ENCODE data around the gene CHMP5.

Gene CHMP5

DNA sequence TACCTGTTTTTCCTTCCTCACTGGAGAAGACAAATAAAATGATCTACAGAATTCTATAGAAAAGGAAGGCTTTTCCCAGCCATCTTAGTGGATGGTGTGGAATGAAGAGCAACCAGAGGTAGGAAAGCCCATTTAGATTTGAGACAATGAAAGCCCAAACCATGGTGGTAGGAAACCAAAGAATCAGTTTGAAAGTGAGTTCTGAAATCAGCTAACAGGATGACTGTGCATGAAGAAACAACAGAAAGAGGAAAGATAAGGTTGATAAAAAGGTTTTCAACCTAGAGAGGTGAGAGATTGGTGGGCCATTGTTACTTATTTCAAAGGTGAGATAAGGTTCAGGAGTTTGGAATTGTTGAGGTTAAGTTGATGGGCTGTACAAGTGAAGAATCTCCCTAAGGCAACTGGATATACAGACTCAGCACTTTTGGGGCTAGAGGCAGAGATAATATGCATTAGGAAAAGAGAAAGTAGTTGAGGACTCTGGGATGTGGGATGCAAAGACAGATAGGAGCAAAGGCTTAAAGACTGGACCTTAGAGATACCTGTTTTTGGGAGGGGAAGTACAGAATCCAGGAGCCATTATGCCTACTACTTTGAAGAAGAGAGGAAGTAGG lies 2.4 kb downstream of the CHMP5 start:
- ATAC-seq, result no peak

DNA sequence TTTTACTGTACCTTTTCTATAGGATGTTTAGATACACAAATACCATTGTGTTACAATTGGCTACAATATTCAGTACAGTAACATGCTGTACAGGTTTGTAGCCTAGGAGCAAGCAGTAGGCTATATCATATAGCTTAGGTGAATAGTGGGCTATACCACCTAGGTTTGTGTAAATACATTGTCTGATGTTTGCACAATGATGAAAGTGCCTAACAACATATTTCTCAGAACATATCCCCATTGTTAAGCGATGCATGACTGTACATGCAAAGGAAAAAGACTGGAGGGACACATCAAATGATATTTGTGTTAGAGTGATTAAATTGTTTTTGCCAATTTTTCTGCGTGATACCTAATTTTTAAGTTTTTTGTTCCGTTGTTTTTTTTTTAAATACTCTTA lies 5.3 kb downstream of the CHMP5 start:
- no peak for ATAC-seq
- TF ChIP-seq GLIS3 (CRISPR knock-in tag; IDR thresholded peaks at IDR 0.05) (no peak), SNAI2 (CRISPR knock-in tag; IDR thresholded peaks at IDR 0.05) (no peak), ZNF565 (CRISPR knock-in tag; conservative IDR thresholded peaks at IDR 0.05; ENCODE audit: low read depth) (no peak), TCF4 (CRISPR knock-in tag; IDR thresholded peaks at IDR 0.05; ENCODE audit: borderline replicate concordance) (no peak), ZFP3 (CRISPR knock-in tag; IDR thresholded peaks at IDR 0.05) (no peak)
- TF ChIP-seq, protein P1, sequence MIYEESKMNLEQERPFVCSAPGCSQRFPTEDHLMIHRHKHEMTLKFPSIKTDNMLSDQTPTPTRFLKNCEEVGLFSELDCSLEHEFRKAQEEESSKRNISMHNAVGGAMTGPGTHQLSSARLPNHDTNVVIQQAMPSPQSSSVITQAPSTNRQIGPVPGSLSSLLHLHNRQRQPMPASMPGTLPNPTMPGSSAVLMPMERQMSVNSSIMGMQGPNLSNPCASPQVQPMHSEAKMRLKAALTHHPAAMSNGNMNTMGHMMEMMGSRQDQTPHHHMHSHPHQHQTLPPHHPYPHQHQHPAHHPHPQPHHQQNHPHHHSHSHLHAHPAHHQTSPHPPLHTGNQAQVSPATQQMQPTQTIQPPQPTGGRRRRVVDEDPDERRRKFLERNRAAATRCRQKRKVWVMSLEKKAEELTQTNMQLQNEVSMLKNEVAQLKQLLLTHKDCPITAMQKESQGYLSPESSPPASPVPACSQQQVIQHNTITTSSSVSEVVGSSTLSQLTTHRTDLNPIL (CRISPR knock-in tag; IDR thresholded peaks at IDR 0.05; ENCODE audit: low read depth), result no peak
- TF ChIP-seq, protein P2, sequence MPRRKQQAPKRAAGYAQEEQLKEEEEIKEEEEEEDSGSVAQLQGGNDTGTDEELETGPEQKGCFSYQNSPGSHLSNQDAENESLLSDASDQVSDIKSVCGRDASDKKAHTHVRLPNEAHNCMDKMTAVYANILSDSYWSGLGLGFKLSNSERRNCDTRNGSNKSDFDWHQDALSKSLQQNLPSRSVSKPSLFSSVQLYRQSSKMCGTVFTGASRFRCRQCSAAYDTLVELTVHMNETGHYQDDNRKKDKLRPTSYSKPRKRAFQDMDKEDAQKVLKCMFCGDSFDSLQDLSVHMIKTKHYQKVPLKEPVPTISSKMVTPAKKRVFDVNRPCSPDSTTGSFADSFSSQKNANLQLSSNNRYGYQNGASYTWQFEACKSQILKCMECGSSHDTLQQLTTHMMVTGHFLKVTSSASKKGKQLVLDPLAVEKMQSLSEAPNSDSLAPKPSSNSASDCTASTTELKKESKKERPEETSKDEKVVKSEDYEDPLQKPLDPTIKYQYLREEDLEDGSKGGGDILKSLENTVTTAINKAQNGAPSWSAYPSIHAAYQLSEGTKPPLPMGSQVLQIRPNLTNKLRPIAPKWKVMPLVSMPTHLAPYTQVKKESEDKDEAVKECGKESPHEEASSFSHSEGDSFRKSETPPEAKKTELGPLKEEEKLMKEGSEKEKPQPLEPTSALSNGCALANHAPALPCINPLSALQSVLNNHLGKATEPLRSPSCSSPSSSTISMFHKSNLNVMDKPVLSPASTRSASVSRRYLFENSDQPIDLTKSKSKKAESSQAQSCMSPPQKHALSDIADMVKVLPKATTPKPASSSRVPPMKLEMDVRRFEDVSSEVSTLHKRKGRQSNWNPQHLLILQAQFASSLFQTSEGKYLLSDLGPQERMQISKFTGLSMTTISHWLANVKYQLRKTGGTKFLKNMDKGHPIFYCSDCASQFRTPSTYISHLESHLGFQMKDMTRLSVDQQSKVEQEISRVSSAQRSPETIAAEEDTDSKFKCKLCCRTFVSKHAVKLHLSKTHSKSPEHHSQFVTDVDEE (CRISPR knock-in tag; IDR thresholded peaks at IDR 0.05), result no peak

More for the DNA sequence above, 2.4 kb downstream of the CHMP5 start:
- TF ChIP-seq RARB (CRISPR knock-in tag; IDR thresholded peaks at IDR 0.05), result no peak
- TF ChIP-seq TOX (CRISPR knock-in tag; IDR thresholded peaks at IDR 0.05; ENCODE audit: borderline replicate concordance), result no peak
- TF ChIP-seq BACH2 (CRISPR knock-in tag; IDR thresholded peaks at IDR 0.05; ENCODE audit: borderline replicate concordance), result no peak
- TF ChIP-seq ZFP30 (CRISPR knock-in tag; IDR thresholded peaks at IDR 0.05), result no peak
- TF ChIP-seq, protein P3, sequence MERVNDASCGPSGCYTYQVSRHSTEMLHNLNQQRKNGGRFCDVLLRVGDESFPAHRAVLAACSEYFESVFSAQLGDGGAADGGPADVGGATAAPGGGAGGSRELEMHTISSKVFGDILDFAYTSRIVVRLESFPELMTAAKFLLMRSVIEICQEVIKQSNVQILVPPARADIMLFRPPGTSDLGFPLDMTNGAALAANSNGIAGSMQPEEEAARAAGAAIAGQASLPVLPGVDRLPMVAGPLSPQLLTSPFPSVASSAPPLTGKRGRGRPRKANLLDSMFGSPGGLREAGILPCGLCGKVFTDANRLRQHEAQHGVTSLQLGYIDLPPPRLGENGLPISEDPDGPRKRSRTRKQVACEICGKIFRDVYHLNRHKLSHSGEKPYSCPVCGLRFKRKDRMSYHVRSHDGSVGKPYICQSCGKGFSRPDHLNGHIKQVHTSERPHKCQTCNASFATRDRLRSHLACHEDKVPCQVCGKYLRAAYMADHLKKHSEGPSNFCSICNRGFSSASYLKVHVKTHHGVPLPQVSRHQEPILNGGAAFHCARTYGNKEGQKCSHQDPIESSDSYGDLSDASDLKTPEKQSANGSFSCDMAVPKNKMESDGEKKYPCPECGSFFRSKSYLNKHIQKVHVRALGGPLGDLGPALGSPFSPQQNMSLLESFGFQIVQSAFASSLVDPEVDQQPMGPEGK (CRISPR knock-in tag; IDR thresholded peaks at IDR 0.05; ENCODE audit: borderline replicate concordance), result no peak
- TF ChIP-seq ZFP3 (CRISPR knock-in tag; IDR thresholded peaks at IDR 0.05), result no peak
- no peak for TF ChIP-seq GLIS3 (CRISPR knock-in tag; IDR thresholded peaks at IDR 0.05)
- no peak for TF ChIP-seq OSR1 (CRISPR knock-in tag; IDR thresholded peaks at IDR 0.05)
- no peak for TF ChIP-seq TCF4 (CRISPR knock-in tag; IDR thresholded peaks at IDR 0.05; ENCODE audit: borderline replicate concordance)
- TF ChIP-seq, protein P1 (CRISPR knock-in tag; IDR thresholded peaks at IDR 0.05; ENCODE audit: low read depth), result no peak
- TF ChIP-seq ISL1 (CRISPR knock-in tag; IDR thresholded peaks at IDR 0.05), result no peak
- TF ChIP-seq ZNF8 (CRISPR knock-in tag; IDR thresholded peaks at IDR 0.05), result no peak
- no peak for TF ChIP-seq ZC3H10 (CRISPR knock-in tag; IDR thresholded peaks at IDR 0.05)
- TF ChIP-seq ARNTL (CRISPR knock-in tag; IDR thresholded peaks at IDR 0.05; ENCODE audit: borderline replicate concordance, low read depth), result no peak
- TF ChIP-seq, protein P4, sequence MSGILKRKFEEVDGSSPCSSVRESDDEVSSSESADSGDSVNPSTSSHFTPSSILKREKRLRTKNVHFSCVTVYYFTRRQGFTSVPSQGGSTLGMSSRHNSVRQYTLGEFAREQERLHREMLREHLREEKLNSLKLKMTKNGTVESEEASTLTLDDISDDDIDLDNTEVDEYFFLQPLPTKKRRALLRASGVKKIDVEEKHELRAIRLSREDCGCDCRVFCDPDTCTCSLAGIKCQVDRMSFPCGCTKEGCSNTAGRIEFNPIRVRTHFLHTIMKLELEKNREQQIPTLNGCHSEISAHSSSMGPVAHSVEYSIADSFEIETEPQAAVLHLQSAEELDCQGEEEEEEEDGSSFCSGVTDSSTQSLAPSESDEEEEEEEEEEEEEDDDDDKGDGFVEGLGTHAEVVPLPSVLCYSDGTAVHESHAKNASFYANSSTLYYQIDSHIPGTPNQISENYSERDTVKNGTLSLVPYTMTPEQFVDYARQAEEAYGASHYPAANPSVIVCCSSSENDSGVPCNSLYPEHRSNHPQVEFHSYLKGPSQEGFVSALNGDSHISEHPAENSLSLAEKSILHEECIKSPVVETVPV (CRISPR knock-in tag; IDR thresholded peaks at IDR 0.05), result no peak
- no peak for TF ChIP-seq PPARA (CRISPR knock-in tag; IDR thresholded peaks at IDR 0.05; ENCODE audit: borderline replicate concordance)
- no peak for TF ChIP-seq SNAI2 (CRISPR knock-in tag; IDR thresholded peaks at IDR 0.05)

- TF ChIP-seq ISL1 (CRISPR knock-in tag; IDR thresholded peaks at IDR 0.05) (no peak), ARNTL (CRISPR knock-in tag; IDR thresholded peaks at IDR 0.05; ENCODE audit: borderline replicate concordance, low read depth) (no peak), CSDC2 (CRISPR knock-in tag; IDR thresholded peaks at IDR 0.05) (no peak), ZFP3 (CRISPR knock-in tag; IDR thresholded peaks at IDR 0.05) (no peak), ZNF565 (CRISPR knock-in tag; conservative IDR thresholded peaks at IDR 0.05; ENCODE audit: low read depth) (no peak), SNAI2 (CRISPR knock-in tag; IDR thresholded peaks at IDR 0.05) (no peak)
- TF ChIP-seq, protein P3 (CRISPR knock-in tag; IDR thresholded peaks at IDR 0.05; ENCODE audit: borderline replicate concordance), result no peak
Measured at GRCh38 chr9:33272061-33272460, 7.2 kb downstream of the CHMP5 start.

More at GRCh38 chr9:33272061-33272460, 7.2 kb downstream of the CHMP5 start:
- no peak for ATAC-seq
